ENCODE results near the gene OR2G6.
A peak's percentile ranks its signal among the peaks of the same experiment; 100 is the strongest.
"Not testable (repeated sequence)": the region's sequence is repeated elsewhere in the genome, so short reads cannot be mapped to it uniquely, and the experiment has no call there.

Gene OR2G6

DNA sequence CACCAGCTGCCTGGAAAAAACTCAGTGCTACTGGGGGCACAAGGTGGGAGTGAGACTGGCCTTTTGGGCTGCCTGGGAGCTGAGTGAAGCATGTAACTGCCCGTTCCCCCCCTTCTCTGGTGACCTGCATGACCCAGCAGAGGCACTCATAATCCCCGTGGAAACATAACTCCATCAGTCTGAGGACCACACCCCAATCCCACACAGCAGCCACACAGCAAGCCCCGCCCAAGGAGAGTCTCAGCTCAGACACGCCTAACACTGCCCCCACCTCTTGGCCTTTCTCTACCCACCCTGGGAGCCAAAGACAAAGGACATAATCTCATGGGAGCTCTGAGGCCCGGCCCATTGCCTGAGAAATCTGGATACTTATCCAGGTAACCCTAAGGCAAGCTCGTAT is 43.2 kb downstream of the OR2G6 start:
- not testable (repeated sequence) for H3K9me3 Mint-ChIP-seq; H3K36me3 Mint-ChIP-seq (ENCODE audit: low read depth); H3K4me1 Mint-ChIP-seq (ENCODE audit: low read depth); H3K27ac Mint-ChIP-seq; H3K27me3 Mint-ChIP-seq (ENCODE audit: low read depth); H3K4me3 Mint-ChIP-seq; DNase-seq (ENCODE audit: low spot score)

GRCh38 chr1:248562672-248563071 is 54.8 kb downstream of the OR2G6 start, which contains the start of gene OR2T29:
Gene OR2T29, minus strand, starts transcription at chr1:248562772. Its CDS starts 3,281 bp downstream, at chr1:248559491.
- H3K4me3 Mint-ChIP-seq; DNase-seq (ENCODE audit: low spot score); H3K9me3 Mint-ChIP-seq; H3K27ac Mint-ChIP-seq; H3K36me3 Mint-ChIP-seq (ENCODE audit: low read depth); H3K27me3 Mint-ChIP-seq (ENCODE audit: low read depth); H3K4me1 Mint-ChIP-seq (ENCODE audit: low read depth): not testable (repeated sequence)

DNA sequence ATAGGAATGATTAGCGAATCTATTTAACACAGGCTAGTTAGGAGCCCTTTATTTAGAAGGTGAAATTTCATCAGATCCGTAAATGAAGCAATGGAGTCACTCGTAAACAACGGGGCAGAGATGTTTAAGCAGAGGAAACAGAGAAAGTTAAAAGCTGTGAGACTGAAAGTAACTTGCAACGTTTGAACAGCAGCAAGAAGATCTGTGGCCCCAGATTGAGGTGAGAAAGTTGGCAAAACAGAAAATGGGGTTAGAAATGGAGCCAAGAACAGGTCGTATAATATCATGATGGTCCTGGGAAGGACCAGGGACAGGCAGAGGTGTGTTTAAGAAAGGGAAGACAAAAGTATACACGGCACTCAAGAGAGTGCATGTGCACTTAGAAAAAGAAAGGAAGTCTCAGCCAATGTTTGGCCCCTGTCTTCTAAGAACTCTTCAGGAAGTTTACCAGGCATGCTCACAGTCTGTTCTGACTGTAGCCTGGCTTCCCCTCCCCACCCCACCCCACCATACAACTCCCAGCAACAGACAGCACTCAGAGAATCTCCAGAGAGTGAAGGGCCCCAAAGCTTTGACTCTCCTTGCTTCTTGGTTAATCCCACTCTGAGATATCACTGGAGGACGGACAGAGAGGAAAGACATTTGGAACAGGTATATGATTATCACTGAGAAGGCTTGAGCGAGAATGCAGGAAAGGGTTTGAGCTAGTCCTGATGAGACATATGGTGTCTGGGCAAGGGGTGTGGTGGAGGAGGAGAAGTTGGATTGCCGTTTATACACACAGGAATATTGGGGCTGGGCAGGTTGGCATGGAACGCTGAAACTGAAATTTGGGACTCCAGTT is 57.9 kb downstream of the OR2G6 start:
- not testable (repeated sequence) for H3K9me3 Mint-ChIP-seq; H3K27me3 Mint-ChIP-seq (ENCODE audit: low read depth); H3K36me3 Mint-ChIP-seq (ENCODE audit: low read depth); H3K4me1 Mint-ChIP-seq (ENCODE audit: low read depth)
- Mint-ChIP-seq H3K4me3 (peak overlapping the region; percentile 88), H3K27ac (peak overlapping the region; percentile 96)
- peak; percentile 30 for DNase-seq (ENCODE audit: low spot score)

- not testable (repeated sequence) for H3K4me1 Mint-ChIP-seq (ENCODE audit: low read depth); DNase-seq (ENCODE audit: low spot score); H3K27me3 Mint-ChIP-seq (ENCODE audit: low read depth); H3K36me3 Mint-ChIP-seq (ENCODE audit: low read depth); H3K9me3 Mint-ChIP-seq; H3K27ac Mint-ChIP-seq; H3K4me3 Mint-ChIP-seq
These were observed 61.2 kb downstream of the OR2G6 start for GRCh38 chr1:248569049-248569448.

- not testable (repeated sequence) for DNase-seq (ENCODE audit: low spot score); H3K27ac Mint-ChIP-seq; H3K36me3 Mint-ChIP-seq (ENCODE audit: low read depth); H3K4me3 Mint-ChIP-seq; H3K9me3 Mint-ChIP-seq; H3K4me1 Mint-ChIP-seq (ENCODE audit: low read depth); H3K27me3 Mint-ChIP-seq (ENCODE audit: low read depth)
These were observed 62.9 kb downstream of the OR2G6 start for GRCh38 chr1:248570811-248571210.

DNA sequence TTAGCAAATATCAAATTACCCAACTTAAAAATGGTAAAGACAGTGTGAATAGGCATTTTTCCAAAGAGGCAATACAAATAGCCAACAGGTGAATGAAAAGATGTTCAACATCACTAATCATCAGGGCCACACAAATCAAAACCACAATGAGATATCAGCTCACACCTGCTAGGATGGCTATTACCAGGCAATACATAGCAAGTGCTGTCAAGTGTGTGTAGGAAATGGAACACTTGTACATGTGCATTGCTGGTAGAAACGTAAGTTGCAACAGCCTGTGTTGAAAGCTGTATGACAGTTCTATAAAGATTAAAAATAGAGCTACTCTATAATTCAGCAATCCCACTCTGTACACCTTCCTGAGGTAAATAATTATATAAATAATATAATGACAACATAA is 64.2 kb downstream of the OR2G6 start:
- not testable (repeated sequence) for H3K4me3 Mint-ChIP-seq; H3K27ac Mint-ChIP-seq; H3K4me1 Mint-ChIP-seq (ENCODE audit: low read depth); H3K9me3 Mint-ChIP-seq; H3K36me3 Mint-ChIP-seq (ENCODE audit: low read depth); DNase-seq (ENCODE audit: low spot score); H3K27me3 Mint-ChIP-seq (ENCODE audit: low read depth)

- H3K4me1 Mint-ChIP-seq (ENCODE audit: low read depth); H3K36me3 Mint-ChIP-seq (ENCODE audit: low read depth); H3K27me3 Mint-ChIP-seq (ENCODE audit: low read depth); H3K27ac Mint-ChIP-seq; DNase-seq (ENCODE audit: low spot score); H3K4me3 Mint-ChIP-seq; H3K9me3 Mint-ChIP-seq: not testable (repeated sequence)
These were observed 66.0 kb downstream of the OR2G6 start for GRCh38 chr1:248573856-248574255.

DNA sequence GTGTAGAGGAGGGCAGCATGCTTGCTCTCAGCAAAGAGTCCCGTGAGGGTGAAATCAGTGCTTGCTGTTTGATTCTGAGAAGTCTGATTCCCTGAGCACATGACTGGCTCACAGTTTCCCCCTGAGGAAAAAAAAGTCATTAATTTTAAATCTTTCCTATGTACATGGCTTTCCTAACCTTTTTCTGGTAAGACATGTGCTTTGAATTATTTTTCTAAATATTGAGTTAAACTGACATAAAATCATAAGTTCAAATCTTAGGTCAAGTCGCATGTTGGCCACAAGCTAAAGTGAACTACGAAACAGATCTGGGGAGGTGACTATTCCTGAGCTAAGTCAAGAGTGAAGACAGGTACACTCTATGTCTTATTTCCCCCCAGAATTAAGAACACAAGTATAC is 66.8 kb downstream of the OR2G6 start, which contains the start of gene OR2T34:
OR2T34 (minus strand) TSS at position 101 of the 400 bp plus-strand sequence; CDS start at position 101, 0 bp downstream.
- H3K27ac Mint-ChIP-seq; H3K27me3 Mint-ChIP-seq (ENCODE audit: low read depth); H3K4me1 Mint-ChIP-seq (ENCODE audit: low read depth); H3K9me3 Mint-ChIP-seq; H3K36me3 Mint-ChIP-seq (ENCODE audit: low read depth); H3K4me3 Mint-ChIP-seq; DNase-seq (ENCODE audit: low spot score): not testable (repeated sequence)

DNA sequence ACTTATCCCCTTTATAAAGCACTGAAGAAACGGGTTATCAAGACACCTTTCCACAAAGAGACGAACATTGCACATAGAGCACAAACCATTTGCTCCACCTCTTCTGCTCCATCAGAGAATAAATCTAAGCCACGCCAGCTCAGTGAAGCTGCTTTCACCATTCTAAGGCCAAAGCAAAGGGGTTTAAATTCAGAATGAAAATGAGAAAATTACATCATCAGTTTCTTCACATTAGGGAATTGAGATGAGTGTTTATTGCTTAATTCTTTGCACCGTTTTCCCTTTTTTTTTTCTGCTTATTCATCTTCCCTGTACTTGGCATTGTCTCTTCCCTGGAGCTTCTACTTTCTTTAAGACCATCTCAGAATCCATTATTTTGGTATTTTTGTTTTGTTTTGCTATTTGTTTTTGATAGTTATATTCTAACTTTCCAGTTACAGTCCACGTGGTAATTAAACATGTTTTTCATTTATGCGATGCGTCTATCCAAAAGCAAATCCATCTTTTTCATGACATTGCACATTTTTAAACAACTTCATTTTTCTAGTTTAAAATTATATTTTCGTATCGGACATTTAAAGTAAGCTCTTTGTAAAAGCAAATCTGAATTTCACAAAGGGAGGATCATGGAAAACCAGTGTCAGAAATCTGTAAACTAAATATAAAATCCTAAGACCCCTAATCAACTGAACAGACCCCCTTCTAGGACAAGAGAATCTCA is 68.5 kb downstream of the OR2G6 start:
- H3K36me3 Mint-ChIP-seq (ENCODE audit: low read depth): no peaks in the 10 kb centered on the region
- no peak for DNase-seq (ENCODE audit: low spot score)
- H3K4me1 Mint-ChIP-seq (ENCODE audit: low read depth): peaks cover 8% of the 10 kb centered on the region
- no peak overlapping the region for H3K4me3 Mint-ChIP-seq
- peaks cover 5% of the 10 kb centered on the region for H3K9me3 Mint-ChIP-seq
- H3K27me3 Mint-ChIP-seq (ENCODE audit: low read depth): peaks cover 2% of the 10 kb centered on the region
- no peak overlapping the region for H3K27ac Mint-ChIP-seq

All from T-helper 2 cell treated with Interferon-gamma antibody and Interleukin-4, amounts not matched to agents 5 μg/mL and 100 μg/mL, for 36 hours (primary cell).